ENCODE results near the gene KIF26B. TPM values are rescaled to one million over a fixed set of nuclear protein-coding genes. Genes with fewer than 3 reads are reported as not detected.

Gene KIF26B
- total and polyA plus RNA-seq, 2 experiments from 2014 or later, result 0.03 to 0.76 TPM

GRCh38 chr1:245272676-245273075 lies 117.9 kb downstream of the KIF26B start (continued):
- TF ChIP-seq, protein P1, sequence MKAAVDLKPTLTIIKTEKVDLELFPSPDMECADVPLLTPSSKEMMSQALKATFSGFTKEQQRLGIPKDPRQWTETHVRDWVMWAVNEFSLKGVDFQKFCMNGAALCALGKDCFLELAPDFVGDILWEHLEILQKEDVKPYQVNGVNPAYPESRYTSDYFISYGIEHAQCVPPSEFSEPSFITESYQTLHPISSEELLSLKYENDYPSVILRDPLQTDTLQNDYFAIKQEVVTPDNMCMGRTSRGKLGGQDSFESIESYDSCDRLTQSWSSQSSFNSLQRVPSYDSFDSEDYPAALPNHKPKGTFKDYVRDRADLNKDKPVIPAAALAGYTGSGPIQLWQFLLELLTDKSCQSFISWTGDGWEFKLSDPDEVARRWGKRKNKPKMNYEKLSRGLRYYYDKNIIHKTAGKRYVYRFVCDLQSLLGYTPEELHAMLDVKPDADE (IDR thresholded peaks at IDR 0.05), result no peak
- TF ChIP-seq ZNF331 (CRISPR knock-in tag; IDR thresholded peaks at IDR 0.05; ENCODE audit: low read depth), result no peak
- TF ChIP-seq, protein P2, sequence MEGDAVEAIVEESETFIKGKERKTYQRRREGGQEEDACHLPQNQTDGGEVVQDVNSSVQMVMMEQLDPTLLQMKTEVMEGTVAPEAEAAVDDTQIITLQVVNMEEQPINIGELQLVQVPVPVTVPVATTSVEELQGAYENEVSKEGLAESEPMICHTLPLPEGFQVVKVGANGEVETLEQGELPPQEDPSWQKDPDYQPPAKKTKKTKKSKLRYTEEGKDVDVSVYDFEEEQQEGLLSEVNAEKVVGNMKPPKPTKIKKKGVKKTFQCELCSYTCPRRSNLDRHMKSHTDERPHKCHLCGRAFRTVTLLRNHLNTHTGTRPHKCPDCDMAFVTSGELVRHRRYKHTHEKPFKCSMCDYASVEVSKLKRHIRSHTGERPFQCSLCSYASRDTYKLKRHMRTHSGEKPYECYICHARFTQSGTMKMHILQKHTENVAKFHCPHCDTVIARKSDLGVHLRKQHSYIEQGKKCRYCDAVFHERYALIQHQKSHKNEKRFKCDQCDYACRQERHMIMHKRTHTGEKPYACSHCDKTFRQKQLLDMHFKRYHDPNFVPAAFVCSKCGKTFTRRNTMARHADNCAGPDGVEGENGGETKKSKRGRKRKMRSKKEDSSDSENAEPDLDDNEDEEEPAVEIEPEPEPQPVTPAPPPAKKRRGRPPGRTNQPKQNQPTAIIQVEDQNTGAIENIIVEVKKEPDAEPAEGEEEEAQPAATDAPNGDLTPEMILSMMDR (conservative IDR thresholded peaks at IDR 0.05; ENCODE audit: low read depth in 2 of 2), result no peak
- TF ChIP-seq NANOG (IDR thresholded peaks at IDR 0.05; ENCODE audit: borderline replicate concordance), result no peak
- TF ChIP-seq ZNF114 (CRISPR knock-in tag; IDR thresholded peaks at IDR 0.05), result no peak
- no peak for TF ChIP-seq POLR2AphosphoS5 (IDR thresholded peaks at IDR 0.05; ENCODE audit: low read depth)
- no peak for TF ChIP-seq EZH2 (IDR thresholded peaks at IDR 0.05; ENCODE audit: low read depth, unreplicated experiment)
- TF ChIP-seq JUNB (IDR thresholded peaks at IDR 0.05; ENCODE audit: unreplicated experiment), result no peak
- no peak for TF ChIP-seq STAT1 (IDR thresholded peaks at IDR 0.05; ENCODE audit: unreplicated experiment)
- no peak for TF ChIP-seq CREB1 (CRISPR knock-in tag; IDR thresholded peaks at IDR 0.05; ENCODE audit: low read depth)
- TF ChIP-seq REST (IDR thresholded peaks at IDR 0.05; ENCODE audit: unreplicated experiment), result no peak

- no peaks in the 10 kb centered on the region for H4K20me1 ChIP-seq (replicated peaks; ENCODE audit: insufficient read depth)
- peaks cover 12% of the 10 kb centered on the region for H3K27me3 Mint-ChIP-seq (ENCODE audit: insufficient read depth, low read depth, poor library complexity)
- DNase-seq (ENCODE audit: low spot score), result no peak
These were observed 121.7 kb downstream of the KIF26B start for GRCh38 chr1:245276445-245276844.

More at GRCh38 chr1:245276445-245276844, 121.7 kb downstream of the KIF26B start:
- H3K9me3 Mint-ChIP-seq, result no peaks in the 10 kb centered on the region
- H3F3A ChIP-seq (replicated peaks; ENCODE audit: low read depth), result no peaks in the 10 kb centered on the region
- peak overlapping the region; percentile 80 for H2AFZ ChIP-seq
- peaks cover 4% of the 10 kb centered on the region; the same call in 1 of the 2 replicates for H3K4me1 ChIP-seq (ENCODE audit: insufficient read depth)
- H3K79me2 ChIP-seq (replicated peaks; ENCODE audit: insufficient read depth), result no peaks in the 10 kb centered on the region
- H3K36me3 ChIP-seq (ENCODE audit: insufficient read depth), result no peaks in the 10 kb centered on the region
- TF ChIP-seq, protein P1 (IDR thresholded peaks at IDR 0.05), result no peak
- TF ChIP-seq CREB1 (CRISPR knock-in tag; IDR thresholded peaks at IDR 0.05; ENCODE audit: low read depth) (no peak), EZH2phosphoT487 (IDR thresholded peaks at IDR 0.05; ENCODE audit: unreplicated experiment) (no peak), STAT1 (IDR thresholded peaks at IDR 0.05; ENCODE audit: unreplicated experiment) (no peak)
- TF ChIP-seq, protein P2 (conservative IDR thresholded peaks at IDR 0.05; ENCODE audit: low read depth in 2 of 2), result no peak
- no peak overlapping the region for H3K27ac Mint-ChIP-seq
- H3K4me3 ChIP-seq, result no peak overlapping the region
- H3K27ac ChIP-seq (ENCODE audit: low read depth), result no peak overlapping the region
- H3K4me2 ChIP-seq, result no peak overlapping the region
- H3K9me2 ChIP-seq (ENCODE audit: insufficient read depth), result no peaks in the 10 kb centered on the region
- no peaks in the 10 kb centered on the region for H3K27me3 ChIP-seq (ENCODE audit: insufficient read depth)
- no peak for ATAC-seq
- H3K4me3 Mint-ChIP-seq, result no peak overlapping the region
- H3K4me1 Mint-ChIP-seq, result peaks cover 7% of the 10 kb centered on the region
- H3K36me3 Mint-ChIP-seq (ENCODE audit: low read depth), result no peaks in the 10 kb centered on the region
